PFSK-1 (cell line): ENCODE results near the gene INTS11.

Experiments used
- FOXP2 ChIP-seq: optimal IDR thresholded peaks from 2 replicates; pipeline ENCODE3; 2011; ENCODE audit warnings: borderline replicate concordance, control low read depth, inconsistent platforms; ENCODE audit not compliant: insufficient read depth; ENCODE audit errors: extremely low read length, extremely low read depth
- POLR2AphosphoS5 ChIP-seq: IDR thresholded peaks from 2 replicates; pipeline ENCODE4 v1.6.1; 2012; ENCODE audit warnings: low read depth, mild to moderate bottlenecking, control low read depth, low read length, moderate library complexity
- REST ChIP-seq, 2 experiments: IDR thresholded peaks; 2 replicates each; pipeline versions ENCODE4 v1.6.1 to v1.8.0; 2011 to 2012; ENCODE audit warnings: low read depth in 2 of 2, low read length in 2 of 2, control low read depth in 1 of 2, inconsistent platforms in 1 of 2, mild to moderate bottlenecking in 1 of 2, moderate library complexity in 1 of 2; ENCODE audit not compliant: insufficient read depth in 1 of 2
- SIN3A ChIP-seq: IDR thresholded peaks from 2 replicates; pipeline ENCODE4 v1.6.1; 2012; ENCODE audit warnings: mild to moderate bottlenecking, low read length, moderate library complexity, borderline replicate concordance; ENCODE audit not compliant: insufficient read depth
- TAF1 ChIP-seq: IDR thresholded peaks from 2 replicates; pipeline ENCODE4 v1.6.1; 2012; ENCODE audit warnings: low read length, control low read depth, borderline replicate concordance; ENCODE audit not compliant: insufficient read depth

INTS11 gene

GRCh38 chr1:1364266-1364665, 39.8 kb upstream of the INTS11 start:
- TF ChIP-seq POLR2AphosphoS5: no peak
- TF ChIP-seq FOXP2: no peak
- TF ChIP-seq REST (IDR thresholded peaks at IDR 0.05; ENCODE audit: insufficient read depth in 1 of 2, low read depth in 2 of 2, low read length in 2 of 2): no peak
- TF ChIP-seq TAF1: no peak
- TF ChIP-seq SIN3A: no peak

- no peak for TF ChIP-seq POLR2AphosphoS5
- no peak for TF ChIP-seq REST (IDR thresholded peaks at IDR 0.05; ENCODE audit: insufficient read depth in 1 of 2, low read depth in 2 of 2, low read length in 2 of 2)
- TF ChIP-seq TAF1: no peak
- no peak for TF ChIP-seq SIN3A
- no peak for TF ChIP-seq FOXP2
Observed at GRCh38 chr1:1361982-1362423, 37.5 kb upstream of the INTS11 start.

DNA sequence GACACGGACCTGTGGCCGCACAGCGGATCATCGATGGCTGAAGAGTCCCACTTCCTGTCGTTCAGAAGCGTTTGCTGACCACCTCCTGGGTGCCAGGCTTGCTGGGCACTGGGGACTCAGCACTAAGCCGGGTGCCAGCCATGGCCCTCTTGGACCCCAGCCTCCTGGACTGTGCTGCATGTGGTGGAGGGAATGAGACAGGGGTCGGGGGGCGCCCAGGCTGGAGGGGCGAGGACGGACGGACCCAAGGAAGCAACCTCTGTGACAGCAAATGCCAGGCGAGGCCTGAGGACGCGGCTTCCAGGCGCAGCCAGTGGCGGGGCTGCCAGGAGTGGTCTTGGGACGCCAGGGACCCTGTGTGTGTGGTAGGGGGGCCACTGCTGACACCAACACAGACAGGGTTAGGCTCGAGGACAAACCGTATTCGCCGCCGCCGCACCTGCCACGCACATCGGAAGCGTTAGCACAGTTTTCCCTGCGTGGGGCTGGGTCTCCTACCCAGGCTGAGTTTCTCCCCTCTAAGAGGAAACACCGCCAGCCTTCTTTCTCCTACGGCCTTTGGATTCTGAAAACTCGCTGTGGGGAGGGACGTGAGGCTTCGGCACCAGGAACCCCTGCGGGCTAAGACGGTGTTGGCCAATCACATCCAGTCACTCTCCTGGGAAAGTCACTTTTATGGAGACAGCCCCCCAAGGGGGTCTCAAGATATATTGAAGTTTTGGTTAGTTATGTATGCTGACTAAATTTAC, 36.9 kb upstream of the INTS11 start:
- TF ChIP-seq FOXP2: no peak
- no peak for TF ChIP-seq POLR2AphosphoS5
- TF ChIP-seq SIN3A: no peak
- TF ChIP-seq TAF1: no peak
- TF ChIP-seq REST (IDR thresholded peaks at IDR 0.05; ENCODE audit: insufficient read depth in 1 of 2, low read depth in 2 of 2, low read length in 2 of 2): no peak

DNA sequence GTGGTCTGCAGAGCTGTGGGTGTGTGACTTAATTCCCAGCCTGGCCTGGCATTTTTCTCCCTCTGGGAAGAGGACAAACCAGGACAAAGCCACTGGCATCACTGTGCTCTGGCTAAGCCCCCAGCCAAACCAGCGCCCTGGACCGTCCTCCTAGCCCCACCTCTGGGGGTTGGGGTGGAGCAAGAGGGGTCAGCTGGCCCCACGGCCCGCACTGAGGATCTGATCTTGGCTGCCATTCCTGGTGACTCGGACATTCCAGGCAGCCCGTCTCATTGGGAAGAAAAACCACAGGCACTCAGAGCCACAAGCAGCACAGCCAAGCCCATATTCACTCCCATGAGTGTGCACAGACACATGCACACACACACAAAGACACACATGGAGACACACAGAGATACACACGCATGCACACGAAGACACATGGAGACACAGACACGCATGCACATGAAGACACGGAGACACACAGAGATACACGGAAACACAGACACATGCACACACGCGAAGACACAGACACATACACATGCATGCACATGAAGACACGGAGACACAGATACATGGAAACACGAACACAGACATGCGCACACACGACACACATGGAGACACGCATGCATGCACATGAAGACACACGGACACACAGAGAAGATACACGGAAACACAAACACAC, 36.2 kb upstream of the INTS11 start:
- 0 out of 2 replicates have a peak, but pooled peaks have one; percentile 17 for TF ChIP-seq TAF1
- TF ChIP-seq POLR2AphosphoS5: no peak

DNA sequence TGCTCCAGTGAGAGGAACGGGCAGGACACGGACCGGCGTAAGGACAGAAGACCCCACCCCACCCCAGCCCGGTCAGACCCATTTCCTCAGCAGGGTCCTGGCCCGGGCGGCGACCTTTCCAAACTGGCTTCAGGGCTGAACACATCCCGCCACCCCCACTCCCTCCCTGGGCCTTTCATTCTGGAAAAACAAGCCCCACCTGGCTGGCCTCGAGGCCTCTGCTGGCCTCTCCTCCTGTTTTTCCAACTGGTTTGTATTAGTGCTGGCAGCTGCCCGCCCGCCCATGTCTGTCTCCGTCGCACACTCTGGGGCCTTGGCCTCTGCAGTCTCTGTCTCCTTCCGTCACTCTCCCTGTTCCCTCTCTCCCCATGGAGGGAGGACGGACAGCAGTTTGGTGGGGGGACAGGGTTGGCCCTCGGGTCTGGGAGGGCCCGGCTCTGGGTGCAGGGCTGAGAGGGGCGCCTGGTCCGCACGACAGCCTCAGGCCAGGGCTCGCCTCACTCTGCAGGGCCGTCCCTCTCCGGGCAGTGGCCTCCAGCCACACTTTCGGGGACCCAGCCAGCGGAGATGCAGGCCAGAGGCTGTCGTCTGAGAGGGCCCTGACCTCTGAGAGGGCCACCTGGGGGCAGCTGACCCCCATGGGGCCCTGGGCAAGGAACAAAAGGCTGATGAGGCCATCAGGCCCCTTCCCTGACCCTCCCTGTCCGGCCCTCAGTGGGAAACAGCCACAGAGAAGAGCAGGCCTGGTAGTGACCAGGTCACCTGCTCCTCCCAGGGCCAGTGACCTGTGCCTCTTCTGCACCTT, 35.4 kb upstream of the INTS11 start:
- TF ChIP-seq TAF1: 0 out of 2 replicates have a peak, but pooled peaks have one; percentile 31
- no peak for TF ChIP-seq FOXP2
- TF ChIP-seq POLR2AphosphoS5: peak; percentile 47; the same call in 1 of the 2 replicates
